GM23338 (cell line): ENCODE results near the gene GPR31. TPM values are rescaled to one million over a fixed set of nuclear protein-coding genes. Genes with fewer than 3 reads are reported as not detected.

Experiments
- ATAC-seq: fragments of 200-7000 bp; cut with Tn5 transposase; 3 replicates; pipeline ENCODE4 v1.9.1; 2020
- DNase-seq: peaks from one replicate; pipeline ENCODE4 v3.0.0-alpha.2; 2015; ENCODE audit warnings: low spot score
- H2AFZ ChIP-seq: fragments of 200-600 bp; sonication (generic); 2 replicates; pipeline ENCODE4 v1.8.0; 2016; ENCODE audit warnings: antibody characterized with exemption, mild to moderate bottlenecking, moderate library complexity
- H3F3A ChIP-seq: fragments of 200-600 bp; sonication (generic); replicated peaks from 2 replicates; pipeline ENCODE4 v1.8.0; 2017; ENCODE audit warnings: antibody characterized with exemption, mixed run types, low read depth
- H3K27ac ChIP-seq: fragments of 200-600 bp; sonication (generic); 2 replicates; pipeline ENCODE4 v1.6.1; 2016; ENCODE audit warnings: low read depth
- H3K27me3 ChIP-seq: fragments of 200-600 bp; sonication (generic); 2 replicates; pipeline ENCODE4 v1.8.0; 2016; ENCODE audit warnings: mild to moderate bottlenecking, mixed run types, moderate library complexity; ENCODE audit not compliant: insufficient read depth
- H3K36me3 ChIP-seq: fragments of 200-600 bp; sonication (generic); 2 replicates; pipeline ENCODE4 v1.8.0; 2016; ENCODE audit warnings: mild to moderate bottlenecking; ENCODE audit not compliant: insufficient read depth
- H3K4me1 ChIP-seq: fragments of 200-600 bp; sonication (generic); 2 replicates; pipeline ENCODE4 v1.8.0; 2016; ENCODE audit warnings: mild to moderate bottlenecking, moderate library complexity; ENCODE audit not compliant: insufficient read depth
- H3K4me2 ChIP-seq: fragments of 200-600 bp; sonication (generic); 2 replicates; pipeline ENCODE4 v1.7.1; 2017; ENCODE audit warnings: mixed run types
- H3K4me3 ChIP-seq: fragments of 200-600 bp; sonication (generic); 2 replicates; pipeline ENCODE4 v1.6.1; 2016; ENCODE audit warnings: mixed run types
- H3K79me2 ChIP-seq: fragments of 200-600 bp; sonication (generic); replicated peaks from 2 replicates; pipeline ENCODE4 v1.8.0; 2017; ENCODE audit warnings: mild to moderate bottlenecking; ENCODE audit not compliant: insufficient read depth
- H3K9me2 ChIP-seq: fragments of 200-600 bp; sonication (generic); 2 replicates; pipeline ENCODE4 v1.8.0; 2017; ENCODE audit not compliant: insufficient read depth
- H4K20me1 ChIP-seq: fragments of 200-600 bp; sonication (generic); replicated peaks from 2 replicates; pipeline ENCODE4 v1.8.0; 2017; ENCODE audit warnings: mild to moderate bottlenecking; ENCODE audit not compliant: insufficient read depth
- H3K27ac Mint-ChIP-seq: 2 replicates; pipeline ENCODE4 v1.8.0; 2020; ENCODE audit warnings: inconsistent platforms, mild to moderate bottlenecking, moderate library complexity, mixed read lengths
- H3K27me3 Mint-ChIP-seq: 3 replicates; pipeline ENCODE4 v1.8.0; 2022; ENCODE audit warnings: low read depth, mild to moderate bottlenecking, moderate library complexity, mixed read lengths, inconsistent platforms; ENCODE audit not compliant: insufficient read depth, poor library complexity
- H3K36me3 Mint-ChIP-seq: 3 replicates; pipeline ENCODE4 v1.8.0; 2021; ENCODE audit warnings: low read depth, mild to moderate bottlenecking, inconsistent platforms, moderate library complexity, mixed read lengths
- H3K4me1 Mint-ChIP-seq: 3 replicates; pipeline ENCODE4 v1.8.0; 2020; ENCODE audit warnings: mild to moderate bottlenecking, inconsistent platforms, mixed read lengths
- H3K4me3 Mint-ChIP-seq: 3 replicates; pipeline ENCODE4 v1.8.0; 2021; ENCODE audit warnings: moderate library complexity, mild to moderate bottlenecking, inconsistent platforms, mixed read lengths
- H3K9me3 Mint-ChIP-seq: 3 replicates; pipeline ENCODE4 v1.8.0; 2020; ENCODE audit warnings: moderate library complexity, mild to moderate bottlenecking, inconsistent platforms, mixed read lengths
- CREB1 ChIP-seq: fragments of 250-450 bp; sonication (Bioruptor Pico); IDR thresholded peaks from 2 replicates; pipeline ENCODE4 v1.5.0; 2020; ENCODE audit warnings: low read depth, mild to moderate bottlenecking, moderate library complexity
- CTCF ChIP-seq, 2 experiments: fragments of 200-600 bp in 1 of 2; sonication (generic) in 1 of 2; conservative IDR thresholded peaks; 2 replicates each; pipeline versions ENCODE4 v1.5.1 to v1.6.1; 2016 to 2017; ENCODE audit warnings: antibody characterized with exemption in 2 of 2, low read depth in 2 of 2, mild to moderate bottlenecking in 2 of 2, moderate library complexity in 1 of 2
- EZH2 ChIP-seq: fragments of 200-600 bp; sonication (generic); IDR thresholded peaks from one replicate; pipeline ENCODE4 v1.8.0; 2017; ENCODE audit warnings: antibody characterized with exemption, mild to moderate bottlenecking, low read depth; ENCODE audit not compliant: unreplicated experiment
- EZH2phosphoT487 ChIP-seq: fragments of 200-600 bp; sonication (generic); IDR thresholded peaks from one replicate; pipeline ENCODE4 v1.8.1; 2018; ENCODE audit warnings: antibody characterized with exemption; ENCODE audit not compliant: unreplicated experiment
- NANOG ChIP-seq: IDR thresholded peaks from 2 replicates; pipeline ENCODE4 v1.6.1; 2016; ENCODE audit warnings: antibody characterized with exemption, borderline replicate concordance
- POLR2AphosphoS5 ChIP-seq: IDR thresholded peaks from 2 replicates; pipeline ENCODE4 v1.6.1; 2016; ENCODE audit warnings: antibody characterized with exemption, low read depth
- REST ChIP-seq: IDR thresholded peaks from one replicate; pipeline ENCODE4 v1.6.1; 2018; ENCODE audit warnings: antibody characterized with exemption; ENCODE audit not compliant: unreplicated experiment
- ZNF114 ChIP-seq: fragments of 250-450 bp; sonication (Bioruptor Pico); IDR thresholded peaks from 2 replicates; pipeline ENCODE4 v1.5.0; 2020; ENCODE audit warnings: mild to moderate bottlenecking, moderate library complexity
- ZNF331 ChIP-seq: fragments of 250-450 bp; sonication (Bioruptor Pico); IDR thresholded peaks from 2 replicates; pipeline ENCODE4 v1.5.0; 2020; ENCODE audit warnings: low read depth, mild to moderate bottlenecking, moderate library complexity
- polyA plus RNA-seq: library from polyadenylated mRNA; unstranded; fragments of >200 nt; fragmentation: Nextera tagmentation; extraction: Ambion mirVana; gene quantifications from 2 replicates; pipeline ENCODE4 v1.2.1, GENCODE V29; 2016
- total RNA-seq: library from RNA; depleted of rRNA; stranded (reverse); fragments of >200 nt; shearing (Covaris generic); gene quantifications from 2 replicates; pipeline ENCODE4 v1.2.3, GENCODE V29; 2014

The GPR31 gene
- total and polyA plus RNA-seq, 2 experiments from 2014 or later: not detected

GRCh38 chr6:167109651-167110050, 48.1 kb downstream of the GPR31 start:
- Histone ChIP-seq H4K20me1 (no peaks in the 10 kb centered on the region), H3F3A (no peaks in the 10 kb centered on the region), H3K9me2 (no peaks in the 10 kb centered on the region), H3K27ac (no peak overlapping the region), H3K4me3 (no peak overlapping the region), H3K36me3 (no peaks in the 10 kb centered on the region), H3K27me3 (no peaks in the 10 kb centered on the region), H3K4me2 (no peak overlapping the region), H3K4me1 (no peaks in the 10 kb centered on the region), H2AFZ (0 out of 2 replicates have a peak overlapping the region, but pooled peaks have one; percentile 32), H3K79me2 (no peaks in the 10 kb centered on the region)
- no peak overlapping the region for H3K4me3 Mint-ChIP-seq
- no peak for TF ChIP-seq EZH2
- TF ChIP-seq POLR2AphosphoS5: no peak
- TF ChIP-seq EZH2phosphoT487: no peak
- TF ChIP-seq NANOG: no peak
- no peak for TF ChIP-seq ZNF114 (CRISPR knock-in tag)
- no peak for TF ChIP-seq REST
- DNase-seq (no peak), ATAC-seq (no peak)
- peaks cover 3% of the 10 kb centered on the region for H3K27me3 Mint-ChIP-seq
- no peaks in the 10 kb centered on the region; the same call in 1 of the 3 replicates for H3K4me1 Mint-ChIP-seq
- H3K9me3 Mint-ChIP-seq: no peaks in the 10 kb centered on the region
- H3K27ac Mint-ChIP-seq: no peak overlapping the region
- H3K36me3 Mint-ChIP-seq: no peaks in the 10 kb centered on the region

GRCh38 chr6:167108278-167108677, 49.5 kb downstream of the GPR31 start:
- H3K27ac Mint-ChIP-seq: no peak overlapping the region
- H3K4me3 Mint-ChIP-seq: no peak overlapping the region
- ATAC-seq: no peak
- no peaks in the 10 kb centered on the region for H3K36me3 Mint-ChIP-seq
- Histone ChIP-seq H4K20me1 (no peaks in the 10 kb centered on the region), H3K4me2 (no peak overlapping the region), H3K79me2 (no peaks in the 10 kb centered on the region), H3K4me1 (no peaks in the 10 kb centered on the region), H3K4me3 (no peak overlapping the region), H3K9me2 (no peaks in the 10 kb centered on the region), H3K27ac (no peak overlapping the region), H2AFZ (no peak overlapping the region), H3K36me3 (no peaks in the 10 kb centered on the region), H3F3A (no peaks in the 10 kb centered on the region), H3K27me3 (no peaks in the 10 kb centered on the region)
- H3K4me1 Mint-ChIP-seq: no peaks in the 10 kb centered on the region; the same call in 2 of the 3 replicates
- H3K27me3 Mint-ChIP-seq: peaks cover 6% of the 10 kb centered on the region
- DNase-seq: no peak
- H3K9me3 Mint-ChIP-seq: no peaks in the 10 kb centered on the region
- TF ChIP-seq EZH2phosphoT487 (no peak), ZNF114 (CRISPR knock-in tag) (no peak), REST (no peak), CREB1 (CRISPR knock-in tag) (no peak), ZNF331 (no peak), CTCF (conservative IDR thresholded peaks at IDR 0.05; ENCODE audit: low read depth in 2 of 2) (no peak)
